ENCODE measurements around the gene PLXNA1.

DNA sequence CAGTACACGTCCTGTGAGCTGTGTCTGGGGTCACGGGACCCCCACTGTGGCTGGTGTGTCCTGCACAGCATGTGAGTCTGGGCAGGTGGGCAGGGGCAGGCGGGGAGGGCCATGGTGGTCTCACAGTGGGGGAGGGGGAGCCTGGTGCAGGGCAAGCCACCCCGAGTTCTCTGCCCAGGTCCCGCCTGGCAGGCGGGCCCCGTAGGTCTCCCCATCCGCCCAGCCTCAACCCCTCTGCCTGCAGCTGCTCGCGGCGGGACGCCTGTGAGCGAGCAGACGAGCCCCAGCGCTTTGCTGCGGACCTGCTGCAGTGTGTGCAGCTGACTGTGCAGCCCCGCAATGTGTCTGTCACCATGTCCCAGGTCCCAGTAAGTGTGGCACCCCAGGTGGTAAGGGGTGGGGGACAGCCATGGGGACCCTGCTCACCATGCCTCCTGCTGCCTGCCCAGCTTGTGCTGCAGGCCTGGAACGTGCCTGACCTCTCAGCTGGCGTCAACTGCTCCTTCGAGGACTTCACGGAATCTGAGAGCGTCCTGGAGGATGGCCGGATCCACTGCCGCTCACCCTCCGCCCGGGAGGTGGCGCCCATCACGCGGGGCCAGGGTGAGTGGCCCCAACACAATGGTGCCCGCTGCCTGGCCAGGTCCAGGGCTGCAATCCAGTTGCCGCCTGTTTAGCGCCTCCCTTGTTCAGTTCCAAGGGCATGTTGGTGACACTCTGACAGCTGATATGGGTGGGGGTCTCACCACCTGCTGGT lies 21.9 kb downstream of the PLXNA1 start:
- TF ChIP-seq ZNF565 (CRISPR knock-in tag; conservative IDR thresholded peaks at IDR 0.05; ENCODE audit: low read depth) (no peak), PPARA (CRISPR knock-in tag; IDR thresholded peaks at IDR 0.05; ENCODE audit: borderline replicate concordance) (no peak), SNAI2 (CRISPR knock-in tag; IDR thresholded peaks at IDR 0.05) (no peak), ARNTL (CRISPR knock-in tag; IDR thresholded peaks at IDR 0.05; ENCODE audit: borderline replicate concordance, low read depth) (no peak), TOX (CRISPR knock-in tag; IDR thresholded peaks at IDR 0.05; ENCODE audit: borderline replicate concordance) (no peak), ZNF70 (CRISPR knock-in tag; IDR thresholded peaks at IDR 0.05) (no peak), ESRRG (CRISPR knock-in tag; IDR thresholded peaks at IDR 0.05) (no peak), GLIS3 (CRISPR knock-in tag; IDR thresholded peaks at IDR 0.05) (no peak), RARB (CRISPR knock-in tag; IDR thresholded peaks at IDR 0.05) (no peak), TCF4 (CRISPR knock-in tag; IDR thresholded peaks at IDR 0.05; ENCODE audit: borderline replicate concordance) (no peak), ZNF8 (CRISPR knock-in tag; IDR thresholded peaks at IDR 0.05) (no peak)
- TF ChIP-seq, protein P1, sequence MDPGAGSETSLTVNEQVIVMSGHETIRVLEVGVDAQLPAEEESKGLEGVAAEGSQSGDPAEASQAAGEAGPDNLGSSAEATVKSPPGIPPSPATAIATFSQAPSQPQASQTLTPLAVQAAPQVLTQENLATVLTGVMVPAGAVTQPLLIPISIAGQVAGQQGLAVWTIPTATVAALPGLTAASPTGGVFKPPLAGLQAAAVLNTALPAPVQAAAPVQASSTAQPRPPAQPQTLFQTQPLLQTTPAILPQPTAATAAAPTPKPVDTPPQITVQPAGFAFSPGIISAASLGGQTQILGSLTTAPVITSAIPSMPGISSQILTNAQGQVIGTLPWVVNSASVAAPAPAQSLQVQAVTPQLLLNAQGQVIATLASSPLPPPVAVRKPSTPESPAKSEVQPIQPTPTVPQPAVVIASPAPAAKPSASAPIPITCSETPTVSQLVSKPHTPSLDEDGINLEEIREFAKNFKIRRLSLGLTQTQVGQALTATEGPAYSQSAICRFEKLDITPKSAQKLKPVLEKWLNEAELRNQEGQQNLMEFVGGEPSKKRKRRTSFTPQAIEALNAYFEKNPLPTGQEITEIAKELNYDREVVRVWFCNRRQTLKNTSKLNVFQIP (CRISPR knock-in tag; IDR thresholded peaks at IDR 0.05; ENCODE audit: borderline replicate concordance, low read depth) = no peak
- TF ChIP-seq, protein P2, sequence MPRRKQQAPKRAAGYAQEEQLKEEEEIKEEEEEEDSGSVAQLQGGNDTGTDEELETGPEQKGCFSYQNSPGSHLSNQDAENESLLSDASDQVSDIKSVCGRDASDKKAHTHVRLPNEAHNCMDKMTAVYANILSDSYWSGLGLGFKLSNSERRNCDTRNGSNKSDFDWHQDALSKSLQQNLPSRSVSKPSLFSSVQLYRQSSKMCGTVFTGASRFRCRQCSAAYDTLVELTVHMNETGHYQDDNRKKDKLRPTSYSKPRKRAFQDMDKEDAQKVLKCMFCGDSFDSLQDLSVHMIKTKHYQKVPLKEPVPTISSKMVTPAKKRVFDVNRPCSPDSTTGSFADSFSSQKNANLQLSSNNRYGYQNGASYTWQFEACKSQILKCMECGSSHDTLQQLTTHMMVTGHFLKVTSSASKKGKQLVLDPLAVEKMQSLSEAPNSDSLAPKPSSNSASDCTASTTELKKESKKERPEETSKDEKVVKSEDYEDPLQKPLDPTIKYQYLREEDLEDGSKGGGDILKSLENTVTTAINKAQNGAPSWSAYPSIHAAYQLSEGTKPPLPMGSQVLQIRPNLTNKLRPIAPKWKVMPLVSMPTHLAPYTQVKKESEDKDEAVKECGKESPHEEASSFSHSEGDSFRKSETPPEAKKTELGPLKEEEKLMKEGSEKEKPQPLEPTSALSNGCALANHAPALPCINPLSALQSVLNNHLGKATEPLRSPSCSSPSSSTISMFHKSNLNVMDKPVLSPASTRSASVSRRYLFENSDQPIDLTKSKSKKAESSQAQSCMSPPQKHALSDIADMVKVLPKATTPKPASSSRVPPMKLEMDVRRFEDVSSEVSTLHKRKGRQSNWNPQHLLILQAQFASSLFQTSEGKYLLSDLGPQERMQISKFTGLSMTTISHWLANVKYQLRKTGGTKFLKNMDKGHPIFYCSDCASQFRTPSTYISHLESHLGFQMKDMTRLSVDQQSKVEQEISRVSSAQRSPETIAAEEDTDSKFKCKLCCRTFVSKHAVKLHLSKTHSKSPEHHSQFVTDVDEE (CRISPR knock-in tag; IDR thresholded peaks at IDR 0.05) = no peak
